GM19043 (cell line): Measurements from ENCODE around the gene PPP2CA.
"Not testable (repeated sequence)": the region's sequence is repeated elsewhere in the genome, so short reads cannot be mapped to it uniquely, and the experiment has no call there.

Experiments
- ATAC-seq: cut with Tn5 transposase; IDR thresholded peaks from one replicate; pipeline ENCODE4 v1.9.1; 2021; ENCODE audit warnings: low read depth; ENCODE audit not compliant: unreplicated experiment

Gene PPP2CA

GRCh38 chr5:134245692-134246091 is 19.8 kb upstream of the PPP2CA start:
- no peak for ATAC-seq

GRCh38 chr5:134245101-134245604 is 19.3 kb upstream of the PPP2CA start:
- ATAC-seq: no peak

- ATAC-seq: no peak
These were observed 16.3 kb upstream of the PPP2CA start for GRCh38 chr5:134242146-134242545.

GRCh38 chr5:134240421-134240962 is 14.6 kb upstream of the PPP2CA start:
- no peak for ATAC-seq

- ATAC-seq: no peak
These were observed 10.9 kb upstream of the PPP2CA start for GRCh38 chr5:134236820-134237219.

- no peak for ATAC-seq
These were observed 10.4 kb upstream of the PPP2CA start for GRCh38 chr5:134236318-134236717.

GRCh38 chr5:134228624-134229023 is 2.8 kb upstream of the PPP2CA start:
- no peak for ATAC-seq

- ATAC-seq: no peak
These were observed 1.9 kb upstream of the PPP2CA start for GRCh38 chr5:134227776-134228175.

- ATAC-seq: no peak
These were observed 1.4 kb upstream of the PPP2CA start for GRCh38 chr5:134227259-134227658.

- peak; percentile 7 for ATAC-seq
These were observed 744 bp upstream of the PPP2CA start for GRCh38 chr5:134226441-134227192.

- ATAC-seq: peak; percentile 31
These were observed 739 bp downstream of the PPP2CA start for GRCh38 chr5:134224888-134225779.

GRCh38 chr5:134223406-134224248 is 2.2 kb downstream of the PPP2CA start:
- ATAC-seq: no peak

- ATAC-seq: not testable (repeated sequence)
These were observed 4.2 kb downstream of the PPP2CA start for GRCh38 chr5:134221690-134222089.

GRCh38 chr5:134215757-134216156 is 10.1 kb downstream of the PPP2CA start:
- no peak for ATAC-seq

- ATAC-seq: not testable (repeated sequence)
These were observed 14.4 kb downstream of the PPP2CA start for GRCh38 chr5:134211263-134212031.

GRCh38 chr5:134209477-134210245 is 16.2 kb downstream of the PPP2CA start:
- ATAC-seq: no peak

- ATAC-seq: no peak
These were observed 18.2 kb downstream of the PPP2CA start for GRCh38 chr5:134207696-134208095.

GRCh38 chr5:134206627-134207160 is 19.2 kb downstream of the PPP2CA start:
- no peak for ATAC-seq

GRCh38 chr5:134204575-134204974 is 21.3 kb downstream of the PPP2CA start:
- ATAC-seq: no peak
